Activated CD4-positive, alpha-beta T cell treated with anti-CD3 and anti-CD28 coated beads, Interleukin-2, amount 10 ng/mL, durations not matched to agents 7 days and 5 days (primary cell): ENCODE data around the gene C1orf198. TPM values are rescaled to one million over a fixed set of nuclear protein-coding genes. Genes with fewer than 3 reads are reported as not detected.

Source experiments
- CTCF ChIA-PET: fragments of 350-600 bp; sonication (Branson Sonifier 250); formaldehyde crosslinking; loops from one replicate; lab custom pipeline; 2021; ENCODE audit warnings: antibody characterized with exemption; lab: Charles Lee
- POLR2A ChIA-PET: fragments of 350-600 bp; sonication (Branson Sonifier 250); formaldehyde crosslinking; loops from one replicate; lab custom pipeline; 2021; ENCODE audit warnings: antibody characterized with exemption; lab: Charles Lee
- DNase-seq: peaks from one replicate; pipeline ENCODE4 v3.0.0-alpha.2; 2020
- H3K27ac Mint-ChIP-seq: one replicate; pipeline ENCODE4 v1.8.0; 2021; ENCODE audit warnings: mild to moderate bottlenecking, moderate library complexity, mixed read lengths
- H3K27me3 Mint-ChIP-seq: one replicate; pipeline ENCODE4 v1.8.0; 2021; ENCODE audit warnings: mixed read lengths
- H3K36me3 Mint-ChIP-seq: one replicate; pipeline ENCODE4 v1.8.0; 2021; ENCODE audit warnings: low read depth, mixed read lengths
- H3K4me1 Mint-ChIP-seq: one replicate; pipeline ENCODE4 v1.8.0; 2021; ENCODE audit warnings: mixed read lengths
- H3K4me3 Mint-ChIP-seq: one replicate; pipeline ENCODE4 v1.8.0; 2021; ENCODE audit warnings: mild to moderate bottlenecking, moderate library complexity, mixed read lengths
- H3K9me3 Mint-ChIP-seq: one replicate; pipeline ENCODE4 v1.8.0; 2021; ENCODE audit warnings: mixed read lengths
- total RNA-seq, 2 experiments: library from RNA; stranded (reverse); gene quantifications; one replicate each; pipeline ENCODE4 v1.2.3, GENCODE V29; 2021

The C1orf198 gene, protein sequence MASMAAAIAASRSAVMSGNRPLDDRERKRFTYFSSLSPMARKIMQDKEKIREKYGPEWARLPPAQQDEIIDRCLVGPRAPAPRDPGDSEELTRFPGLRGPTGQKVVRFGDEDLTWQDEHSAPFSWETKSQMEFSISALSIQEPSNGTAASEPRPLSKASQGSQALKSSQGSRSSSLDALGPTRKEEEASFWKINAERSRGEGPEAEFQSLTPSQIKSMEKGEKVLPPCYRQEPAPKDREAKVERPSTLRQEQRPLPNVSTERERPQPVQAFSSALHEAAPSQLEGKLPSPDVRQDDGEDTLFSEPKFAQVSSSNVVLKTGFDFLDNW
- total RNA-seq: 1 to 10 TPM; 2.0 to 2.4 TPM

DNA sequence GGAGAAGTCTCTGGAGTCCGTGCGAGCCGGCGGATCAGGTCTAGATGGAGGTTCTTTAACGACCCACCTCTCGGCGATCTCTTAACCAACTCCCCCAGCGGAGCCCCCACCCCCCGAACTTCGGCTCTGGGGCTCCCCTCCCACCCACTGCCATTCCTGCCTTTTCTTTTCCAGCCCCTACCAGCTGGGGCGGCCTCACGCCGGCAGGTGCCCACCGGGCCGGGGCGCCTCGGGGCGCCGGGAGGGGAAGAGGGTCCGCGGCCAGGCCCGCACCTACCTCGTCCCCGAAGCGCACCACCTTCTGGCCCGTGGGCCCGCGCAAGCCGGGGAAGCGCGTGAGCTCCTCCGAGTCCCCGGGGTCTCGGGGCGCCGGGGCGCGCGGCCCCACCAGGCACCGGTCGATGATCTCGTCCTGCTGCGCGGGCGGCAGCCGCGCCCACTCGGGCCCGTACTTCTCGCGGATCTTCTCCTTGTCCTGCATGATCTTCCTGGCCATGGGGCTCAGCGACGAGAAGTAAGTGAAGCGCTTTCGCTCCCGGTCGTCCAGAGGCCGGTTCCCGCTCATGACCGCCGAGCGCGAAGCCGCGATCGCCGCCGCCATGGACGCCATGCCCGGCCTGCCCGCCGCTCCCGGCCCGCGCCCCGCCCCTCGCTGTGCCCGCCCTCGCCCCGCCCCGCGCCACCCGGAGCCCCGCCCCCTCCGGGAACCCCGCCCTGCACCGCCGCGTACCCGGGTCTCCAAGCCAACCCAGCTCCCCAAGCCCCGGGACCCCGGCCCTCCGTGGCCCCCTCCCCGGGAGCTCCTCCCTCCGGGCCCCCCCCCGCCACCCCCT is at the start of gene C1orf198:
C1orf198 (minus strand) TSS at position 619 of the 833 bp plus-strand sequence; CDS start at position 610, 9 bp downstream.
- DNase-seq: peak; percentile 68
- H3K36me3 Mint-ChIP-seq: no peaks in the 10 kb centered on the region
- H3K27ac Mint-ChIP-seq: no peak within 1 kb of the TSS
- ChIA-PET POLR2A (no interaction called here), CTCF (interaction anchor here (0.9 kb wide), 1 partner anchor 34 kb away, joined by 3 read pairs; no protein-coding TSS in a partner anchor)
- H3K27me3 Mint-ChIP-seq: peaks cover 40% of the 10 kb centered on the region
- peak within 1 kb of the TSS; percentile 82 for H3K4me3 Mint-ChIP-seq
- H3K9me3 Mint-ChIP-seq: no peaks in the 10 kb centered on the region
- peaks cover 14% of the 10 kb centered on the region for H3K4me1 Mint-ChIP-seq

DNA sequence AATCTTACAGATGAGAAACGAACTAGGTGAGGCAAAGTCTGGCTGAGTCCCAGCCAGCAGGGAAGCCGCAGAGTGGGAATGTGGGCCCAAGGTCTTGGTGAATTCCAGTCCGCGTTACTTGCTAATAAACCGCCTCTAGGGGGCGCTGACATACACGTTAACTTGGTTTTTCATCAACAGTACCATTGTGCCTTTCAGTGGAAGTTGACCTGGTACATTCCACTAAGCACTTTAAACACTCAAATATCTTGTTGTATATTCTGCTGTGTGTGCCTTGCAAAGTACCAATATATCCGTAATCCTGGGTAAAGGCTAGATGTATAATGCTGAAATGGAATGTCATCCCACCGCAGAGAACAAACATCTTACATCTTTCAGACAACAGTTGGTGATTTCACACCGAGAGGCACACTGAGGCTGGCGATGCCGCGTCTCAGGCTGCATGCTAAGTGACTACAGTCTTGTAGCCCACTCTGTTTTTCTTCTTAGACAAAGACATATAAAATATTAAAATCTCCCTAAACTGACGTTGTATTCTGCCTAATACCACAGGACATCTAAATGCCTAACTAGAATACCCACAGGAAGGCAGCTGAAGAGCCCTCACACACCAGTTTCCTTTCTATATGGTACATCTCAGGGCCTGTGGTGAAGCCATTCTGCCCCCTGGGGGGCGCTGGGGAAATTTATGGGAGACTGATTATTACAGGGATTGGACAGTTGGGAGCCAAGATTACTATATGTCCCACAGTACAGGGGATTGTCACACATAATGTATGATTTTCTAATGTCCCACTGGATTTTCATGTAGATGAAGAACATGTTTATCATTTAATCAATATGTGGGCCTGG is 49.2 kb upstream of the C1orf198 start:
- no peak overlapping the region for H3K27ac Mint-ChIP-seq

DNA sequence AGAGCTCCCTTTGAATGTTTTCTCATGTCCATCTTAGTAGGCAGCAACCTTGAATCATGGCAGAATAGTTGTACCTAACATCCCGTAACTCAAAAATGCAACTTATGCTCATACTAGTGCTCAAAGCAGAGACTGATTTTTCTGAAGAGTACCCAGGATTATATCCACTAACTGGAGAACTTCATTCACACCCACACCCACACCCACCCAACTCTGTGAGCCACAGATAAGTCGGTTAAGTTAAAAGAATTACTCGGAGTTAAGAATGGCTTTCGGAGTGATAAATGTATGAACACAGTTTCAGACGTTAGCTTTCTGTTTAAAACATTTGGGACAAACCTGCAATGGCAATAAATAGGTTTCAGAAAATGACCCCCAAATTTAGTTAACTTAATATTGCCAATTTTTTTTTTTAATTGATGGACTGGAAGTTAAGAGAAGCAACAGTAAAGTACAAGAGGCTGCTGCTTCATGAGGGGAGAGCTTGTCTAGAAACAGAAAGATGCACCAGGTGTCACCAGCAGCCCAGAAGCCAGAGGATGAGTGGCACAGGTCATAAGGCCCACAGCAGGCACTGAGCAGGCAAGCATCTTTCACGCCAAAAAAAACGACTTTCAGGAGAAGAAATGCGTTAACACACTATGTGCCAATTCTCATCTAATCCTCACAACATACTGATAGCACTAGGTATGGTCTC is 48.4 kb upstream of the C1orf198 start:
- CTCF ChIA-PET: interaction anchor here (1.0 kb wide), 1 partner anchor 10 kb away, joined by 5 read pairs; no protein-coding TSS in a partner anchor

More for the DNA sequence above, 49.2 kb upstream of the C1orf198 start:
- Mint-ChIP-seq H3K4me3 (no peak overlapping the region), H3K4me1 (no peaks in the 10 kb centered on the region), H3K27me3 (no peaks in the 10 kb centered on the region), H3K36me3 (peaks cover 41% of the 10 kb centered on the region), H3K9me3 (no peaks in the 10 kb centered on the region)
- ChIA-PET CTCF (interaction anchor here (0.6 kb wide), 2 partner anchors 11 to 89 kb away, joined by 3 to 4 read pairs; no protein-coding TSS in a partner anchor), POLR2A (interaction anchor here (0.6 kb wide), 1 partner anchor 82 kb away, joined by 3 read pairs; no protein-coding TSS in a partner anchor)
- peak; percentile 85 for DNase-seq

DNA sequence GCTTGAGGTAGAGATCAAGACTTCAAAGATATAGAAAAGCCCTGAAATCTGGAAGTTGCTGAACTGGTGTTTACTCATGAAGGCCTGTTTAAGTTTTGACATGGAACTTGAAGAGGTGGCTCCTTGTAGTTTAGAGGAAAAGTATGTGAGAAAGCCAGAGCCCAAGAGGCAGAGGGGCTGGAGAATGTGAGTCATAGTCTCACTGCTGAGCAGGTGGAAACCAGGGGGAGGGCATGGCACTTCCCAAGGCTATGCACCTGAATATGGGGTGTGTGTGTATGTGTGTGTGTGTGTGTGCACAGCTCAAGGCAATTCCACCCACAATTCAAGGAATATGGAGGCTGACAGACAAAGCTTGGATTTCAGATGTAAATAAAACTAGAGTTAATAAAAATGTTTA is 46.8 kb upstream of the C1orf198 start:
- Mint-ChIP-seq H3K4me1 (no peaks in the 10 kb centered on the region), H3K36me3 (peaks cover 39% of the 10 kb centered on the region), H3K27ac (no peak overlapping the region), H3K4me3 (no peak overlapping the region), H3K27me3 (no peaks in the 10 kb centered on the region), H3K9me3 (no peaks in the 10 kb centered on the region)
- ChIA-PET POLR2A (no interaction called here), CTCF (no interaction called here)
- no peak for DNase-seq

More for the DNA sequence above, 48.4 kb upstream of the C1orf198 start:
- H3K27ac Mint-ChIP-seq: no peak overlapping the region
- H3K27me3 Mint-ChIP-seq: no peaks in the 10 kb centered on the region
- POLR2A ChIA-PET: interaction anchor here (0.6 kb wide), 1 partner anchor 81 kb away, joined by 3 read pairs; no protein-coding TSS in a partner anchor
- no peaks in the 10 kb centered on the region for H3K9me3 Mint-ChIP-seq
- DNase-seq: no peak
- H3K4me3 Mint-ChIP-seq: no peak overlapping the region
- H3K36me3 Mint-ChIP-seq: peaks cover 41% of the 10 kb centered on the region
- H3K4me1 Mint-ChIP-seq: no peaks in the 10 kb centered on the region

DNA sequence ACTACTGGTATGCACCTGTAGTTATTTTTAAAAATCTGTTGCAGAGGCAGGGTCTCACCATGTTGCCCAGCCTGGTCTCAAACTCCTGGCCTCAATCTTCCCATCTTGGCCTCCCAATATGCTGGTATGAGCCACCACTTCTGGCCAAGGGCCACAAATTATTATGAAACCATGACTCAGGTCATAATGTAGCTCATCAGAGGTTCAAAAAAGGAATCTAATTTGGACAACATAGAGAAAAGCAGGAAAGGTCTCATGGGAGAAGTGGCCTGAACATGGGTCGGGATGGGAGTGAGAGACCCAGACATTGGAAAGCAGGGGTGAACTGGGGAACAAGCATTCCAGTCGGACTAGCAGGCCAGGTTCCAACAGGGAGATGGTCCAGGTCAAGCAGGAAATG is 45.2 kb upstream of the C1orf198 start:
- CTCF ChIA-PET: interaction anchor here (1.0 kb wide), 1 partner anchor 11 kb away, joined by 3 read pairs; no protein-coding TSS in a partner anchor
- peaks cover 40% of the 10 kb centered on the region for H3K36me3 Mint-ChIP-seq
- H3K27ac Mint-ChIP-seq: peak overlapping the region; percentile 19
- POLR2A ChIA-PET: interaction anchor here (0.6 kb wide), 1 partner anchor 519 kb away, joined by 5 read pairs; no protein-coding TSS in a partner anchor
- no peaks in the 10 kb centered on the region for H3K4me1 Mint-ChIP-seq
- no peak overlapping the region for H3K4me3 Mint-ChIP-seq
- H3K27me3 Mint-ChIP-seq: no peaks in the 10 kb centered on the region
- no peak for DNase-seq
- no peaks in the 10 kb centered on the region for H3K9me3 Mint-ChIP-seq

DNA sequence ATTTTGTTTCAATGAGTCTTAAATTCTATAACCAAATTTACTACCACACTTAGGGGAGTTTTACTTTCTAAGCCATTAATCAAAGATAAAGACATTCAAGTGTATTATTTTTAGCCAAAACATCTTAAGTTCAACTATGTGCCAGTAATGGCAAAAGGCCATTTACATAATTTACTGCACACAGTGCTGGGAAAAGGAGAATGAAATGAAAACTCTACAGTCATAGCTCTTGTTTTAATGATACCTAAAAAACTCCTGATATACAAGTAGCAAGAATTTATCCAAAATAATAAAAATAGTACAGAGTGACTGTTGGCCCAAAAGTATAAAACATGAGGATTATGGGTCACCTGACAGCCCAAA is 42.4 kb upstream of the C1orf198 start:
- H3K36me3 Mint-ChIP-seq: peaks cover 49% of the 10 kb centered on the region
- POLR2A ChIA-PET: no interaction called here
- DNase-seq: no peak
- no peak overlapping the region for H3K4me3 Mint-ChIP-seq
- no peak overlapping the region for H3K27ac Mint-ChIP-seq
- H3K4me1 Mint-ChIP-seq: peaks cover 7% of the 10 kb centered on the region
- CTCF ChIA-PET: no interaction called here
- H3K27me3 Mint-ChIP-seq: no peaks in the 10 kb centered on the region
- H3K9me3 Mint-ChIP-seq: no peaks in the 10 kb centered on the region

DNA sequence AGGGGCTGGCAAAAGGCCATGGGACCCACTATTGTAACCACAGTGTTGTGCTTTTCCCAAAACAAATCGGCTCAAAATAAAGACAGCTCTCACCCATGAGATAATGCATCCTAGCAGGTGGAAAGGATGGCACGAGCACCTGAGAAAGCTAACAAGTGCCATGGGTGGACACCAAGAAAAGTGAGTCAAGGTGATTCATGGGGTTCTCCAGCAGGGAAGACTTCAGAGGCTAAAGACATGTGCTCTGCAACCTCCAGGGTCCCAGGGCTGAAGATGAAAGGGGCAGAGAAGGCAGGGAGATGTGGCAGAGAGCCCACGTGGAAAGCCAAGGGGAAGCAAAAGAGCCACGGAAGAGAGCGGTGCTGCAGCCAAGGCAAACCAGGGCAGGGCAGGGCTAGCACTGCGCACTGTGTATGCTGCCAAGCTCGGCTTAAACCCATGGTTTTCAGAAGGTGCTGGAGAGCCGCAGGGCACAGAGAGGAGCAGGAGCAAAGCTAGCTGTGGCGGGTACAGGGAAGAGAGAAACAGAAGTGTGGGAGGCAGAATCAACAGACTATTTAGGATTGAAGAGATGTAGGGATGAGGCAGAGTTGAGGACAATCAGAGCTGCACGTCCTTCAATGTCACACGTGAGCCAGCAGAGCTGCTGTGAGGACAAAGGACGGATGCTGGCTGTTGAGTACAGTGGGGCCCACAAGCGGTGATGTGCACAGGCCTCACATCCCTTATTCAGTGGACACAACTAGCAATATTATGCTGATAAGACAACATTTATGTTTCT is 41.8 kb upstream of the C1orf198 start:
- Mint-ChIP-seq H3K27ac (no peak overlapping the region), H3K27me3 (no peaks in the 10 kb centered on the region), H3K4me3 (no peak overlapping the region), H3K9me3 (no peaks in the 10 kb centered on the region), H3K36me3 (peaks cover 49% of the 10 kb centered on the region), H3K4me1 (peaks cover 10% of the 10 kb centered on the region)
- CTCF ChIA-PET: no interaction called here
- DNase-seq: no peak
- POLR2A ChIA-PET: no interaction called here

DNA sequence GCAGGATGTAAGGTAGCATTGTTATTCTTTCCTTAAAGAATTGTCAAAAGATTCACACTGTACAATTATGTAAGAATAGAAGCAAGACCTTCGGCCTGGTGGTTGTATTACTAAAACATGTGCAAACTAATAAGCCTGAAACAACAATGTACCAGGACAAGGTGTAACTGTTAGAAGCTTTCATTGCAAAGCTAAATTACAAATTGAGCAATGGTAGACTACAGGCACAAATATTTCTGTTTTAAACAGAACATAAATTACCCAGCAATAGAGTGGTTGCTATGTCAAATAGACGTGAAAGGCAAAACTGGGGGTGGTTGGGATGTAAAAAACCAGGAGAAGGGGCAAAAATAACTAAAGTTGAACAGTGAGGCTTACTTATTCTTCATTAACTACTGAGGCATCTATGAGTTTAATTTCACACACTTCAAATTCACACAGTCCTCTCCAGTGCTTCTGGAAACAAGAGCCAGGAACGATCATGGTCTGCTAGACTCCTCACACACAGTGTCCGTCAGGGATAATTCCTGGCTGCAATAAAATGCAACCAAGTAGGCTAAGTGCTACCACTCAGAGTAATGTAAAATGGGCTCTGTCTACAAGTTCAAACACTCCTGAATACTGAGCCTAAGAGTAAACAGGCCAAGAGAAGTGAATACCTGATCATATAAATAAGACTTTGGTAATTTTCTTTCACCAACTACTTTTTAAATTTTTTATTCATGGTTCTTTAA is 39.3 kb upstream of the C1orf198 start:
- no peaks in the 10 kb centered on the region for H3K27me3 Mint-ChIP-seq
- no peaks in the 10 kb centered on the region for H3K9me3 Mint-ChIP-seq
- POLR2A ChIA-PET: no interaction called here
- CTCF ChIA-PET: interaction anchor here (0.9 kb wide), 1 partner anchor 9 kb away, joined by 5 read pairs; no protein-coding TSS in a partner anchor
- no peak for DNase-seq
- no peak overlapping the region for H3K4me3 Mint-ChIP-seq
- H3K36me3 Mint-ChIP-seq: peaks cover 43% of the 10 kb centered on the region
- H3K27ac Mint-ChIP-seq: no peak overlapping the region
- H3K4me1 Mint-ChIP-seq: peaks cover 10% of the 10 kb centered on the region

DNA sequence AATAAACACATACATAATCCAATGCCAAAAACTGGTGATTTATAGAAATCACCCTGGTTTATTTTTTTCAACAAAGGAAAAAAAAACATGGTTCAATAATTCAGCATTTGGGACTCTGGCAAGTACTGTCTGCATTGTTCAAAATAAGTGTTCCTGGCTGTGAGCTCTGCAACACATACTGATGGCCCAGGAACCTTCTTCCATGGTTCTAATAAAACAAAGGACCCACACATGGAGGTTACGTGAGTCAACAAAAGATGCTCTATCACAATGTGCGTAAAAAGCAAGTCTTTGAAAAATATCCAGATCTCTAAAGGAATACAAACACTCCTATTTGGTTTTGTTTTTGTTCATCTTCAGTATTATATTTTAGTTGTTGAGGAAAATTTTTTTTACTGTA is 37.9 kb upstream of the C1orf198 start:
- ChIA-PET CTCF (no interaction called here), POLR2A (no interaction called here)
- H3K27ac Mint-ChIP-seq: no peak overlapping the region
- H3K4me3 Mint-ChIP-seq: no peak overlapping the region
- no peak for DNase-seq
- no peaks in the 10 kb centered on the region for H3K9me3 Mint-ChIP-seq
- peaks cover 36% of the 10 kb centered on the region for H3K36me3 Mint-ChIP-seq
- peaks cover 10% of the 10 kb centered on the region for H3K4me1 Mint-ChIP-seq
- no peaks in the 10 kb centered on the region for H3K27me3 Mint-ChIP-seq

DNA sequence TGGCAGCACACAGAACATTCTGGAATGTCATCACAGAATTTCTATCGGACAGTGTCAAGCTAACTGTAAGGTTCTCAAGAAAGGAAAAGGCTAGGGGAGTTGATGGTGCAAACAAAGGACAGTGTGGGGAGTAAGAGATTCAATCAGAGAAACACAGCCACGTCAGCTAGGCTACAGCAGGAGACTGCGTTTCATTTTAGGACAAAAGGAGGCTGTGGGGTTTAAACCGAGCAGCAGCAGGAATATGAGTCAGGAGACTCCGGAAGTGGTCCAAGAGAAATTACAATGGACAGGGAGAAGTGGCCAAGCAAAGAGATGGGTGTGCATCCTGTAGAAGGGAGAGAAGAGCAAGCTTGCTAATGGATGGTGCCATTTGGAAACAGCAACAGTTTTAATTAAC is 37.4 kb upstream of the C1orf198 start:
- no peak for DNase-seq
- peak overlapping the region; percentile 31 for H3K27ac Mint-ChIP-seq

More for the DNA sequence above, 37.4 kb upstream of the C1orf198 start:
- H3K4me3 Mint-ChIP-seq: no peak overlapping the region
- H3K4me1 Mint-ChIP-seq: peaks cover 10% of the 10 kb centered on the region
- H3K27me3 Mint-ChIP-seq: no peaks in the 10 kb centered on the region
- ChIA-PET CTCF (no interaction called here), POLR2A (no interaction called here)
- H3K36me3 Mint-ChIP-seq: peaks cover 34% of the 10 kb centered on the region
- no peaks in the 10 kb centered on the region for H3K9me3 Mint-ChIP-seq
